Caco-2 (cell line): ENCODE data around the gene IL34. TPM values are rescaled to one million over a fixed set of nuclear protein-coding genes. Genes with fewer than 3 reads are reported as not detected.

Source experiments
- BruUV-seq: library from RNA; stranded (reverse); fragments of 400-500 nt; replicated peaks from 2 replicates; lab custom pipeline; 2021; lab: Mats Ljungman, UMichigan
- CTCF ChIA-PET: fragments of 300-600 bp; sonication (Branson Sonifier 250); formaldehyde crosslinking; loops from one replicate; lab custom pipeline; 2022; ENCODE audit warnings: antibody characterized with exemption; lab: Charles Lee
- POLR2A ChIA-PET: fragments of 300-600 bp; sonication (Branson Sonifier 250); formaldehyde crosslinking; loops from one replicate; lab custom pipeline; 2022; ENCODE audit warnings: antibody characterized with exemption; lab: Charles Lee
- DNase-seq, 2 experiments: peaks; one replicate each; pipeline versions ENCODE4 v3.0.0 to v3.0.0-alpha.2; 2020 to 2022
- H3K27me3 ChIP-seq: replicated peaks from 2 replicates; pipeline ENCODE4 v1.6.0; 2011; ENCODE audit warnings: low read length; ENCODE audit not compliant: control insufficient read depth, insufficient read depth
- H3K36me3 ChIP-seq: 2 replicates; pipeline ENCODE4 v1.5.1; 2011; ENCODE audit warnings: low read length; ENCODE audit not compliant: control insufficient read depth, insufficient read depth
- H3K4me1 ChIP-seq: fragments of 250-450 bp; sonication (Bioruptor Pico); 2 replicates; pipeline ENCODE4 v1.5.1; 2020; ENCODE audit warnings: mild to moderate bottlenecking
- H3K4me3 ChIP-seq: 2 replicates; pipeline ENCODE4 v1.5.1; 2011; ENCODE audit warnings: low read depth, mild to moderate bottlenecking, control low read depth, low read length
- H3K9me3 ChIP-seq: fragments of 250-450 bp; sonication (Bioruptor Pico); 2 replicates; pipeline ENCODE4 v1.5.1; 2020; ENCODE audit warnings: mild to moderate bottlenecking, moderate library complexity
- H3K27ac Mint-ChIP-seq: one replicate; pipeline ENCODE4 v1.8.0; 2022; ENCODE audit warnings: mixed read lengths; ENCODE audit not compliant: unreplicated experiment
- H3K27me3 Mint-ChIP-seq: one replicate; pipeline ENCODE4 v1.8.0; 2022; ENCODE audit warnings: mixed read lengths; ENCODE audit not compliant: insufficient read depth, unreplicated experiment
- H3K36me3 Mint-ChIP-seq: one replicate; pipeline ENCODE4 v1.8.0; 2022; ENCODE audit warnings: mild to moderate bottlenecking, mixed read lengths; ENCODE audit not compliant: insufficient read depth, unreplicated experiment
- H3K4me1 Mint-ChIP-seq: one replicate; pipeline ENCODE4 v1.8.0; 2022; ENCODE audit warnings: low read depth, mixed read lengths; ENCODE audit not compliant: unreplicated experiment
- H3K4me3 Mint-ChIP-seq: one replicate; pipeline ENCODE4 v1.8.0; 2022; ENCODE audit warnings: mild to moderate bottlenecking, moderate library complexity, mixed read lengths; ENCODE audit not compliant: unreplicated experiment
- H3K9me3 Mint-ChIP-seq: one replicate; pipeline ENCODE4 v1.8.0; 2022; ENCODE audit warnings: mixed read lengths; ENCODE audit not compliant: unreplicated experiment
- intact Hi-C: fragments of 100-400 bp; cut with micrococcal nuclease; formaldehyde crosslinking; loops from one replicate; pipeline ENCODE4 v1.10.0; 2022; ENCODE audit not compliant: unreplicated experiment
- total RNA-seq: library from RNA; stranded (reverse); gene quantifications from 2 replicates; pipeline ENCODE4 v1.2.3, GENCODE V29; 2022
- TF ChIP-seq, protein P1 (sequence below), 2 experiments: fragments of 200-600 bp in 1 of 2; IDR thresholded peaks; 1 replicate in 1 of 2; 2 replicates in 1 of 2; pipeline versions ENCODE4 v1.5.1 to v1.8.0; 2011 to 2022; ENCODE audit warnings: antibody characterized with exemption in 1 of 2, control low read depth in 1 of 2, inconsistent platforms in 1 of 2, low read depth in 1 of 2, low read length in 1 of 2, mild to moderate bottlenecking in 1 of 2, moderate library complexity in 1 of 2; ENCODE audit not compliant: insufficient read depth in 1 of 2, severe bottlenecking in 1 of 2, unreplicated experiment in 1 of 2

The IL34 gene
- total RNA-seq, 1 experiment from 2014 or later: 0.50 TPM

DNA sequence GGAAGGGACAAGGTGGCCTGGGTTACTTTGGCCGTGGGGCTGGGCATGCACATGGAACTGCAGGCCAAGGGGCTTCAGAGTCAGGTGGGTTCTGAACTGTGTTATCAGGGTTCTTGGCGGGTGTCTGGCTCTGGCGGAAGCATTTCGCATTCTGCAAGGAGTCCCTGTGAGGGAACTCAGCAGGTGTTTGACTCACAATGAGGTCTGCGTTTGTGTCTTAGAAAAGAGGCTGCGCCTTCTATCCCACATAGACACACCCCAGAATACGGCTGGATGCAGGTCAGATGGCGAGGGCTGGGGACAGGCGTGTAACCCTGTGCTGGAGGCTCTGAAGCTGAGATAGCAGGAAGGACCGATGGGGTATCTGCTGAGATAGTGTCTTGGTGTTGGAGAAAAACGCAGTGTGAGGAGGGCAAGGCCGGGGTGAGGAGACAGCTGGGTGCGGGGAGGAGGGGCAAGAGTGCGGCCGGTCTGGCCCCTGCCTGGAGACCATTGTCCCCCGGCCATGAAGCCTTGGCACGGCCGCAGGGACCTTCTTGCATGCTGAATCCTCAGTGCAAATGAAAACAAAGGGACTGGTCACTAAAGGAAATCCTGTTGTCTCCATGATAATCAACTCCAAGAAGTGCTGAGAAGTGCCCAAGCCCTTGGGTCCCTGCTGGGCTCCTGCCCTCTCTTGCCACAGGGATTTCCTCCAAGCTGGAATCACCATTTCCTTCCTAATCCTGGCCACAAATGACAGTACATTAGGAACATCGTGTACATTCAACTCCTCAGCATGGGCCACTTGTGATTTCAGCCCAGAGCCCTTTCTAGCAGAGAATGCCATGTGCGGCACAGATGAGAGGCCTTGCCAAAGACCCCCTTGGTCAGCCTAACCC is 62.2 kb downstream of the IL34 start:
- Histone ChIP-seq H3K27me3 (no peaks in the 10 kb centered on the region), H3K4me1 (no peaks in the 10 kb centered on the region), H3K4me3 (no peak overlapping the region), H3K36me3 (no peaks in the 10 kb centered on the region), H3K9me3 (no peaks in the 10 kb centered on the region)
- CTCF ChIA-PET: no interaction called here
- Mint-ChIP-seq H3K27ac (no peak overlapping the region), H3K4me3 (no peak overlapping the region), H3K27me3 (no peaks in the 10 kb centered on the region), H3K36me3 (peaks cover 12% of the 10 kb centered on the region), H3K4me1 (no peaks in the 10 kb centered on the region), H3K9me3 (no peaks in the 10 kb centered on the region)
- no peak for DNase-seq
- TF ChIP-seq, protein P1, sequence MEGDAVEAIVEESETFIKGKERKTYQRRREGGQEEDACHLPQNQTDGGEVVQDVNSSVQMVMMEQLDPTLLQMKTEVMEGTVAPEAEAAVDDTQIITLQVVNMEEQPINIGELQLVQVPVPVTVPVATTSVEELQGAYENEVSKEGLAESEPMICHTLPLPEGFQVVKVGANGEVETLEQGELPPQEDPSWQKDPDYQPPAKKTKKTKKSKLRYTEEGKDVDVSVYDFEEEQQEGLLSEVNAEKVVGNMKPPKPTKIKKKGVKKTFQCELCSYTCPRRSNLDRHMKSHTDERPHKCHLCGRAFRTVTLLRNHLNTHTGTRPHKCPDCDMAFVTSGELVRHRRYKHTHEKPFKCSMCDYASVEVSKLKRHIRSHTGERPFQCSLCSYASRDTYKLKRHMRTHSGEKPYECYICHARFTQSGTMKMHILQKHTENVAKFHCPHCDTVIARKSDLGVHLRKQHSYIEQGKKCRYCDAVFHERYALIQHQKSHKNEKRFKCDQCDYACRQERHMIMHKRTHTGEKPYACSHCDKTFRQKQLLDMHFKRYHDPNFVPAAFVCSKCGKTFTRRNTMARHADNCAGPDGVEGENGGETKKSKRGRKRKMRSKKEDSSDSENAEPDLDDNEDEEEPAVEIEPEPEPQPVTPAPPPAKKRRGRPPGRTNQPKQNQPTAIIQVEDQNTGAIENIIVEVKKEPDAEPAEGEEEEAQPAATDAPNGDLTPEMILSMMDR (IDR thresholded peaks at IDR 0.05; ENCODE audit: insufficient read depth in 1 of 2, low read depth in 1 of 2, low read length in 1 of 2, severe bottlenecking in 1 of 2, unreplicated experiment in 1 of 2): no peak
- POLR2A ChIA-PET: no interaction called here
- intact Hi-C loops: no loop called here
- BruUV-seq: no TSS peak

DNA sequence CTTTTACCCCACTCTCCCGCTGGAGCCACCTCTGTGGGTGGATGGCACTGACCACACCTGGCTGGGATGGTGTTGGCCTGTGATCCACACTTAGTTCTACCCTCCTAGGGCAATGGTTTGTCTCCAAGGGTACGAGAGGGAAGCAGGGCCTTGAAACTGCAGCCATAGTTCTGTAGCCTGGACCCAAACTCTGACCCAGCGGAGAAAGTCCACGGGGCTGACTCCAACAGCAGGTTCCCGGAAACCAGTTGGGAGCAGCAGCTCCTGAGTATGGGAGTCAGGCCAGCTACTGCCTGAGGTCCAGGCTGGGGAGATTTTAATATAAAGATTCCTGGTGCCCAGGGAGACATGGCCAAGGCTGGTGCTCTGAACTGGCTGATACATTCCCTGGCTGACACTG is 63.1 kb downstream of the IL34 start:
- Mint-ChIP-seq H3K27ac (no peak overlapping the region), H3K27me3 (no peaks in the 10 kb centered on the region), H3K4me1 (no peaks in the 10 kb centered on the region), H3K9me3 (no peaks in the 10 kb centered on the region), H3K36me3 (peaks cover 16% of the 10 kb centered on the region), H3K4me3 (no peak overlapping the region)
- ChIA-PET CTCF (no interaction called here), POLR2A (no interaction called here)
- Histone ChIP-seq H3K9me3 (no peaks in the 10 kb centered on the region), H3K4me1 (no peaks in the 10 kb centered on the region), H3K4me3 (no peak overlapping the region), H3K36me3 (no peaks in the 10 kb centered on the region), H3K27me3 (no peaks in the 10 kb centered on the region)
- TF ChIP-seq, protein P1 (IDR thresholded peaks at IDR 0.05; ENCODE audit: insufficient read depth in 1 of 2, low read depth in 1 of 2, low read length in 1 of 2, severe bottlenecking in 1 of 2, unreplicated experiment in 1 of 2): no peak
- intact Hi-C loops: no loop called here
- no TSS peak for BruUV-seq
- no peak for DNase-seq

DNA sequence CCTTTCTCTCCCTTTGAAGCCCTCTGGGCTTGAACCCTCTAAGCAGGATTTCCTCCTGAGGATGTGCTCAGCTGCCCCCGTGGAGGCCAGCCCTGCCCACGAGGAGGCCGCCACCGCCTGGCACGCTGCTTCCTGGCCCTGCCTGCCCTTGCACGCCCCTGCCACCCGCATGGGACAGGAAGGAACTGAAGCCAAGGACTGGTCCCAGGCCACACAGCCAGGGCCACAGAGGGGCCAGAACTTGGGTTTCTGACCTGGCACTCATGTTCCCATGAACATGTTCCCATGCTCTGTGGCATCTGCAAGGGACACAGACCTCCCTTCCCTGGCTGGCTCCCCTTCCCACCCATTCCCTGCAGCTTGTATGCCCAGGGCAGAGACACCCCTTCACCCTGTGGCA is 63.6 kb downstream of the IL34 start:
- intact Hi-C loops: no loop called here
- no TSS peak for BruUV-seq
- no peaks in the 10 kb centered on the region for H3K36me3 ChIP-seq
- H3K4me1 ChIP-seq: no peaks in the 10 kb centered on the region
- H3K27me3 ChIP-seq: no peaks in the 10 kb centered on the region
- no peaks in the 10 kb centered on the region for H3K9me3 ChIP-seq
- no peaks in the 10 kb centered on the region for H3K27me3 Mint-ChIP-seq
- H3K36me3 Mint-ChIP-seq: peaks cover 17% of the 10 kb centered on the region
- DNase-seq: no peak
- ChIA-PET POLR2A (no interaction called here), CTCF (no interaction called here)
- TF ChIP-seq, protein P1 (IDR thresholded peaks at IDR 0.05; ENCODE audit: insufficient read depth in 1 of 2, low read depth in 1 of 2, low read length in 1 of 2, severe bottlenecking in 1 of 2, unreplicated experiment in 1 of 2): no peak
- no peaks in the 10 kb centered on the region for H3K4me1 Mint-ChIP-seq
- no peak overlapping the region for H3K27ac Mint-ChIP-seq
- H3K4me3 Mint-ChIP-seq: no peak overlapping the region
- H3K4me3 ChIP-seq: no peak overlapping the region
- H3K9me3 Mint-ChIP-seq: no peaks in the 10 kb centered on the region

Other genes with a start within 250 kb of the IL34 start
- gene ST3GAL2, start 207.5 kb upstream of the IL34 start, total RNA-seq: 30.3 and 31.1 TPM in 2 replicates
- 25.5 and 27.9 TPM in 2 replicates for gene FCSK, start 192.0 kb upstream of the IL34 start, total RNA-seq
- 88.5 and 90.3 TPM in 2 replicates for gene COG4, start 123.0 kb upstream of the IL34 start, total RNA-seq
- gene SF3B3, start 122.7 kb upstream of the IL34 start, total RNA-seq: 387 and 439 TPM in 2 replicates
- 45.5 and 64.1 TPM in 2 replicates for gene MTSS2, start 39.5 kb downstream of the IL34 start, total RNA-seq
- 63.5 and 67.3 TPM in 2 replicates for gene VAC14, start 154.6 kb downstream of the IL34 start, total RNA-seq